GM19043 (cell line): Measurements from ENCODE around the gene NINL.
"Not testable (repeated sequence)": the region's sequence is repeated elsewhere in the genome, so short reads cannot be mapped to it uniquely, and the experiment has no call there.

ENCODE experiments used
- ATAC-seq: cut with Tn5 transposase; IDR thresholded peaks from one replicate; pipeline ENCODE4 v1.9.1; 2021; ENCODE audit warnings: low read depth; ENCODE audit not compliant: unreplicated experiment

NINL gene

DNA sequence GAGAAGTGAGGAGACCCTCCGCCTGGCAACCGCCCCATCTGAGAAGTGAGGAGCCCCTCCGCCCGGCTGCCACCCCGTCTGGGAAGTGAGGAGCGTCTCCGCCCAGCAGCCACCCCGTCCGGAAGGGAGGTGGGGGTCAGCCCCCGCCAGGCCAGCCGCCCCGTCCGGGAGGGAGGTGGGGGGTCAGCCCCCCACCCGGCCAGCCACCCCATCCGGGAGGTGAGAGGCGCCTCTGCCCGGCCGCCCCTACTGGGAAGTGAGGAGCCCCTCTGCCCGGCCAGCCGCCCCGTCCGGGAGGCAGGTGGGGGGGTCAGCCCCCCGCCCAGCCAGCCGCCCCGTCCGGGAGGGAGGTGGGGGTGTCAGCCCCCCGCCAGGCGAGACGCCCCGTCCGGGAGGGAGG, 23.6 kb downstream of the NINL start:
- ATAC-seq: not testable (repeated sequence)

- ATAC-seq: no peak
Measured at GRCh38 chr20:25553819-25554296, 31.5 kb downstream of the NINL start.

DNA sequence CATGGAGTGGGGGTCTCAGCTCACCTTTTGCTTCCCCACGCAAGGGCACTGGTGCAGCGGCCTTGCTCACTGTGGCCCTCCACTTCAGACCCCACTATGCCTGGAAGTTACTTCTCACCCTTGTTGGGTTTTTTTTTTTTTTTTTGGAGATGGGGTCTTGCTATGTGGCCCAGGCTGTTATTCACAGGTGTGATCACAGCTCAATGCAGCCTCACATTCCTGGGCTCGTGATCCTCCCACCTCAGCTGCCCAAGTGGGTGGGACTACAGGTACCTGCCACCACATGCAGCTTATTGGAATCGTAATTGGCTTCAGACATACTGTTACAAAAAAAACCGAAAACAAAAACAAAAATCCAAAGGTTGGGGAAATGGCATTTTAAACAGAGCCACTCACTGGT, 32.4 kb downstream of the NINL start:
- ATAC-seq: no peak

DNA sequence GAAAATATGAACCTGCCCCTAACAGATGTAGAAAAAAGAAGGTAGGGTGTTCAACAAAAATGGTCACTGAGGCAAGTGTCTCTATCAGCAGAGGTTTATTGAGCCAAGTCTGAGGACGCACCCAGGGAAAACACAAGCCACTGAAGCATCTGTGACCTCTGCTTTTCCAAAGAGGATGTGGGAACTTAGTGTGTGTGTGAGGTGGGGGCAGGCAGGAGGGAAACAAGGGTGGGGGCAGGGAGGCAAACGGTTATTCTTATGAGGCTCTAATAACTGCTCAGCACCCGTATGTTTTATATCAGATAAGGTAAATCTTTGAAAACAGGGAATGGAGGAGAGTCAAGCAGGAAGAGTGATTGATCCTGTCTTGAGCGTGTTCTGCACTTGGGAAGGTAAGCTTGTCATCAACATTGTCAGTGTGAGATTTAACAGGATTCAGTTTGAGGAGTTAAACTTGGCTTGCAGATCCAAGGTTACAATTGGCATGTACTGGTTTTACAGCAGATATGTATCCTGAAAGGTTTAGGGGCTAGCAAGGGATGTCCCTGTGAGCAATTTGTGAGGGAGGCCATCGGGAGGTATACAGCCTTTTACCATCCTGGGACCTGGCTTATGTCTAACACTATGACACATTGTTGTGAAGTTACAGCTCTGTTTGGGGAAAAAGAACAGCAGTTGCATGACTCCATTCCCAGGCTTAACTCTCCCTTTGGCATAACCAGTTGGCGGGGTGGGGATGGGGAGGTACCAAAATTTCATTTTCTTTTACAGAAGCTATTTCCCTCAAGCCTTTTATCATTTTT, 33.7 kb downstream of the NINL start:
- ATAC-seq: no peak

- not testable (repeated sequence) for ATAC-seq
Measured at GRCh38 chr20:25550645-25551337, 34.5 kb downstream of the NINL start.

DNA sequence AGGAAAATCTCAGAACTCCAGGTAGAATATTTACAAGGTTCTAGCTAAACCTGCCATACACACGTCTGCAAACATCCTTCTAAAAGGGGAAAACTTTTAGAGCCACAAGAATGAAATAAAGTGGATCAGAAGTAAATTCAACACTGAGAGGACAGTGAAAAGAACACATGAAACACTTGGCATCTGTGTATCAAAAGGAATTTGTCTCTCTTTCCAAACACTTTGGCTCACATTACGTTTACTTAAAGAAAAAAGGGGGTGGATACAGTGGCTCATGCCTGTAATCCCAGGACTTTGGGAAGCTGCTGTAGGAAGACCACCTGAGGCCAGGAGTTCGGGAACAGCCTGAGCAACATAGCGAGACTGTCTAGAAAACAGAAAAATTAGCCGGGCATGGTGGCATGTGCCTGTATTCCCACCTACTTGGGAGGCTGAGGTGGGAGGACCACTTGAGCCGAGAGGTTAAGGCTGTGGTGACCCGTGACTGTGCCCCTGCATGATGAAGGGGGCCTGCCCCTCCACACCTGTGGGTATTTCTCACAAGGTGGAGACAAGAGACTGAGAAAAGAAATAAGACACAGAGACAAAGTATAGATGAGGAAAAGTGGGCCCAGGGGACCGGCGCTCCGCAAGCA, 35.4 kb downstream of the NINL start:
- ATAC-seq: no peak

- ATAC-seq: no peak
Measured at GRCh38 chr20:25549172-25549773, 36.1 kb downstream of the NINL start.

DNA sequence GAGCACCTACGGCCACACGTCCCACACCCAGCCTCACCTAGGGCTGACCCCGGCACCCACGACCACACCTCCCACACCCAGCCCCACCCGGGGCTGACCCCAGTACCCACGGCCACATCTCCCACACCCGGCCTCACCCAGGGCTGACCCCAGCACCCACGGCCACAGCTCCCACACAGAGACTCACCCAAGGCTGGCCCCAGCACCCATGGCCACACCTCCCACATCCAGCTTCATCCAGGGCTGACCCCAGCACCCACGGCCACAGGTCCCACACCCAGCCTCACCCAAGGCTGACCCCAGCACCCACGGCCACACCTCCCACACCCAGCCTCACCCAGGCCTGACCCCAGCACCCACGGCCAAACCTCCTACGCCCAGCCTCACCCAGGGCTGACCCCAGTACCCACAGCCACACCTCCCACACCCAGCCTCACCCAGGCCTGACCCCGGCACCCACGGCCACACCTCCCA, 36.7 kb downstream of the NINL start:
- ATAC-seq: no peak

- ATAC-seq: no peak
Measured at GRCh38 chr20:25547999-25548398, 37.3 kb downstream of the NINL start.

- no peak for ATAC-seq
Measured at GRCh38 chr20:25547063-25547462, 38.3 kb downstream of the NINL start.

DNA sequence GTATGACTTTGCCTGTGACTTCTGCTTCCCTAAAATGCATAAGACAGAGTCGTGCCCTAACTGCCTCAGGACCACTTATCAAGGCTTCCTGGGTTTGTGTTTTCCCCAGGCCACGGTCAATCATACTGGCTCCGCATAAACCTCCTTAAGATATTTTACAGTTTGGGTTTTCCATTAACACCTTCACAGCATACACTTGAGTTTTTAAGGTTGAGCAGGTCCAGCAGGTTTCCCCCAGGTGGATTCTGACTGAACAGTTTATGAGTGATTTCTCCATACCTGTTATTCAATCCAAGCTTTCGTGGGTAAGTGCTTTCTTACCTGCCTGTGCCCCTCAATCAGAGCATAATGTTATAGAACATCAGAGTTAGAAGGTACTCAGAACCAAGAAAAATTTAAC, 39.3 kb downstream of the NINL start:
- no peak for ATAC-seq

DNA sequence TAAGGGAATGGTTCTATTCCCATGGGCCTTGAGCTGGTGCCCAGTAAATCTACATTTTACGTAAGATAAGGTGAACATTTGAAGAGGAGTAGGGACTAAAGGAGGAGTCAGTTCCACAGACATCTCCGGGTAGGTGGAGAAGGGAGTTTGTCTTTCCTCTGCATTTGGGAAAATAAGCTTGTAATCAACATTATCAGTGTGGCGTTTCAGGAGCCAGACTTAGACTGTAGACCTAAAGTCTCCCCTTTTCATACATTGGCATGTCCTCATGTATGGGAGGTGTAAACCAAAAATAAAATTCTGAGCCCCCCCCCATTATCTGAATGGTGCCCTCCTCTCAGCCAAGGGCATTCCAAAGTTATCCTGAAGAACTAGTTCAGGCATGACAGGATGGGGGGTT, 40.2 kb downstream of the NINL start:
- ATAC-seq: no peak

- ATAC-seq: no peak
Measured at GRCh38 chr20:25544734-25545133, 40.6 kb downstream of the NINL start.

- ATAC-seq: no peak
Measured at GRCh38 chr20:25544311-25544710, 41.0 kb downstream of the NINL start.

- no peak for ATAC-seq
Measured at GRCh38 chr20:25543068-25543467, 42.3 kb downstream of the NINL start.

GRCh38 chr20:25541676-25542075, 43.7 kb downstream of the NINL start:
- no peak for ATAC-seq

DNA sequence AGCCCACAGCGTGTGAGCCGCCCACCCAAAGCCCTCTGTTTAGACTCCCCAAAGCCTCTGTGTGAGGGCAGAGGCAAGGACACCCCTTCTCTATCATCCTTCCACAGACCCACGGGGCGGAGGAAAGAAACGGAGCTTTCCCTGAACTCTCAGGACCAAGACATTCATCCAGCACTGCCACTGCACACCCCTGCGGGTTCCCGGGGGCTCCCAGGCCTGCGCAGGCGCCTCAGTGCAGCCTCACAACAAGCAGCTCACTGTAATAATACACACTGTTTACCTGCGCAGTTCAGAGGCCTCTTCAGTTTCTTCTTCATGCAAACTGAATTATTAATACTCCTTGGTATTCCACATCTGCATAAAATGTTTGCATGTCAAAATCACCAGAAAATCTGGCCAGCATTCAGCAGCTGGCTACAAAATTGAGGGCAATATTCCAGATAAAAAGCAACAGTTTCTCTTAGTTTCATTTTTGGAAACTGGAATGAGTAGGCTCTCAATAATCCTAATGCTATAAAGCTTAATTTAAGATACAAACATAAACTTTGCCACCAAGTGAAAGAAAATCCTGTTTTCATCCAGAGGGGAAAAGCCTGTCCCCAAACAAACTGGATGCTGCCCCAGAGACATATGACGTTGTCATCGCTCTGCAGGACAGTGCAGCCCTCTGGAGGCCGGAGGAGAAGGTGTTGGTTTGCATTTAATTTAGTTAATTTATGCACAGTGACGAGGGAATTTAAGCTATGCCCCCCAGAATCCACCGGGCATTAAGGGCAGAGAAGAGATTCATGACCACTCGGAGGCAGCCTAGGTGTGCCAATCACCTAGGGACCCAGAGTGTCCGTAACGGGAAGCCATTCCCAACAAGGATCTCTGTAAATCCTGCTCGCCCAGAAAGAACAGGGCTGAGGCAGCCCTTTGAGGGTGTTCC, 45.3 kb downstream of the NINL start:
- no peak for ATAC-seq

DNA sequence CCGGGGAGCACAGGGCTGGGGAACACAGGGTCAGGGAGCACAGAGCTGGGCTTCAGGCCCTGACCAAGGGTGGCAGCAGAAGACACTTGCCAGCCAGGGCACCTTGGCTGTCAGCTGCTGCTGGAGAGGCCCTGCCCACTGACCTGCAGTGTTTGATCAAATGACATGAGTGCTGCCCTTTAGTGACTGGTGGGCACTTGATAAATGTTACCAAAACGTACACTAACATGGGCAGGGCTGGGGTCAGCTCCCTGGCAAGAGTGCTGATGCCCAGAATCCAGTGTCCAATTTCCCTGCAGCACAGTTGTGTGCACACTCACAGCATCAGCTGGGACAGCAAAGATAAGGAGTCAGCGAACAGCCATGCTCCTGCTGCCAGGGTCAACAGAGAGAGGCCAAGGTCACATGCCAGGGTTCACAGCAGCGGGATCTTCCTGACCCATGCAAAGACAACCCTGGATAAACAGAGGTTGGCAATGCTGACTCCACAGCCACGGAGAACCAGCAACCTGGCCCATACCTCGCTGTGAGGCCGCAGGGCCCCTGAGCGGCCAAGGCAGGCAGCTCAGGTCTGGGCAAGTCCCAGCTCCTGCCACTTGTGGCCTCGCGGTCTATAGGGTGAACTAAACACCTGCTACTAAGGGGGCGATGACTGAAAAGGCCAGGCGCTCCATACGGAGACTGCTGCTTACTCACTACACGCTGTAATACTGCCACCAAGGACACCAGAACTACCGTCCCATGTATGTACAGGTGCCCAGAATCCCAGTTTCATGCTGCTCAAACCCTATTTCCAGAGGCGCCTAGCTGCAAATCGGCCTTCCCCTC, 46.3 kb downstream of the NINL start:
- no peak for ATAC-seq

DNA sequence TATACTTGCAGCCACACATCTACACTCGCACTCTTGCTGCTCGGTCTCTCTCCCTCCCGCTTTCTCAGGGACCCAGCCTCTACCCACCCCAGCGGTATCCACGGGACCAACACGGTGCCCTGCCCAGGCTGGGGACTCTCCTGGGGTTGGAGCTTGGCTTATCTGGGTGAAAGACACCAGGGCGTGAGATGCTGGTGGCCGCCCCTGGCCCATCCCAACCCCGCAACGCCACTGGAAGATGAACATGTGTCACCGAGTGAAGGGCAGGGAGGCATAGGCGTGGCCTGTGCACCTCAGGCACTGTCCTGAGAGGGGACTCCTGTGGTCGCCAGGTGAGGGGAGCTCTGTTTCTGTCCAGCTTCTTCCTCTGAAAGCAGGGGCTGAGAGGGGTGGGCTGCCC, 47.4 kb downstream of the NINL start:
- ATAC-seq: no peak
